Measurements from ENCODE around the gene ADCK1.
"Not testable (repeated sequence)": the region's sequence is repeated elsewhere in the genome, so short reads cannot be mapped to it uniquely, and the experiment has no call there.

The ADCK1 gene

DNA sequence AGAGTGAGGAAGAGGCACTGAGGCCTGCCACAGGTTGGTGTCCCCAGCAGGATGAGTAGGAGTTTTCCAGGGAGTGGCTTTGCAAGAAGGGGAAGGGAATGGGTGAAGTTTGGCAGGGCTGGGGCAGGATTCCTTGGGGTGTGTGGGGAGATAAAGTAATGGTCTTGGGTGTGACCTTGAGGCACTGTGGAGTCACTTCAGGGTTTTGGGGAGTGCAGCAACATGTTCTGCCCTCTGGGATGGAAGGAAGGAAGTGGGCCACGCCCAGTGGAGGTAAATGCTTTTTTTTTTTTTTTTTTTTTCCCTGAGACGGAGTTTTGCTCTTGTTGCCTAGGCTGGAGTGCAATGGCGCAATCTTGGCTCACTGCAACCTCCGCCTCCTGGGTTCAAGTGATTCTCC, 108.9 kb downstream of the ADCK1 start:
- DNase-seq = no peak

DNA sequence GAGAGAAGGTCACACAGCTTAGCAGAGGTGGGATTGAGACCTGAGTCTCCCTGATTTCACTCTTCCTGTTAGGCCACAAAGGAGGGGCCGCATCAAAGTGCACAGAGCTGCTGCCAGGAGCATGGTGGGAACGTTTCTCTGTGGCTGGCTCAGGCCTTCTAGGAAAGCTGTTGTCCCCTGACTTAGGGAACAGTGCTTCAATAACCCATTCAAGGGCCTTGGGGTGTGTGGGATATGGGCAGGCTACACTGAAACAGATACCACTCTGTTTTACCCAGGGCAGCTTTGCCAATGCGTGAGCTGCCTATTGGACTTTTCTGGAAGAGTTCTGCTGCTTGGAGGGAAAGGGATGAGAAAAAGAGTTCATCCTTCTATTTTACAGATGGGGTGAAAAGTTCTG, 110.0 kb downstream of the ADCK1 start:
- no peak for DNase-seq

DNA sequence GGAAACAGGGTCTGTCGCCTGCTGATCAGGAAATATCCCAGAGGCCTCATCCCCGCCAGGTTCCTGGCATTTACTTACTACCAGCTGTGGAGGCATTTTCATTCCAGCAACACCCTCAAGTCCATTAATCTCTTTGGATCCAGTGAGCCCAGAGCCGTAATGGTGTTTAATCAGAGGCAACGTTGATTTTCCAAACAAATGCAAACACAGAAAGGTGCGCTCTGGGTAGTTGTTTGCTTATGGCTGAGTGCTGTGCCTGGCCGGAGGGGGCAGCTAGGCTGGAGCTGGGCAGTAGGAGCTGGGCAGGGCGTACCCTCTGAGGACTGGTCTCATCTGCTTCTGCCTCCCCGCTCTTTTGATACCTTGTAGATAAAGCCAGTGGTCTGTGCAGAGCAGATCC, 110.6 kb downstream of the ADCK1 start:
- DNase-seq = no peak

DNA sequence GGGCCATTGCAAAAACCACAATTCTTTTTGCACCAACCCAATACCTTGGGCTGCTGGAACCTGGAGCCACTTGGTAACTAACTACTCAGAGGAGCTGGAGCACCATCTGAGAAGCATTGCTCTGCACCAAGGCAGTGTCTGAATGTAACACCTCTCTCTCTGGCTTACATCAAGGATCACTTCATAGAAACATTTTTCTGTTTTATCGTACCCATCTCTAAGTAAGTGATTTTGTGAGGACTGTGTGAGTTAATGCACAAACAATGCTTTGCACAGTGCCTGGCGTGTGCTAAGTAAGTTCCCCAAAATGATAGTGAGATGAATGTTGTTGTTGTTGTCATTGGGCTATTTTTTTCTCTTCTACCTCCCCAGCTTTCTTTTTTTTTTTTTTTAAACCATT, 111.4 kb downstream of the ADCK1 start:
- no peak for DNase-seq

DNA sequence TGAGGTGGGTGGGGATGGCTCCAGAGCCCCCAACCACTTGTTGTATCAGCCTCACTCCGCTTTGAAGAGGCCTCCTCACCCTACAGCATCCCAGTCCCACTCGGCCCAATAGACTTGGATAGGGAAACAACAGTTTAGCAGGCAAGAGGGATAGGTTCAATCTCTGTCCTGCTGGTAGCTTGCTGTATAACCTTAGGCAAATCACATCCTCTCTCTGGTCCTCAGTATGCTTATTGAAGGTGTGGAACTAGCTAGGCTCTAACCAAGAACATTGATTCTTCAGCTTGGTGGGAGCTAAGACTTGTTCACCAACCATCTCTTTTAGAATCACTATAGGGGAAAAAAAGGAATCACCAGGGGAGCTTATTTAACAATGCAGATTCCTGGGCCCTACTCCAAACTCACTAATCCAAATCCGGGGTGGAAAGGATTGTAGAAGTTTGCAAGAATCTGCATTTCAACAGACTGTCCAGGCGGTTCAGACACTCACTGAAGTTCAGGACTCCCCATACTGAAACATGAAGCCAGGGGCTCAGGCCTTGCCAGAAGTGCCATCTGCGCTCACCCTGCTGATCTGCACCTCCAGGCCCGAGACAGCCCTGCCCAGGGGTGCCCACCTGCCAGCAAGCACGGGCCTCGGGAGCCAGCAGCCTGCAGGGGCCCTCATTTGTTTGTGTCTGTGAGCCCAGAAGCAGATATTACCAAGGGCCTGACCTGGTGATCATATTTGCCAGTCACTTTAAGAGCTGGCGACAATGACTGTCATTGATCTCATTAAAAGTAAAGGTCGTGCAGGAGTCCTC, 113.0 kb downstream of the ADCK1 start:
- DNase-seq = no peak

DNA sequence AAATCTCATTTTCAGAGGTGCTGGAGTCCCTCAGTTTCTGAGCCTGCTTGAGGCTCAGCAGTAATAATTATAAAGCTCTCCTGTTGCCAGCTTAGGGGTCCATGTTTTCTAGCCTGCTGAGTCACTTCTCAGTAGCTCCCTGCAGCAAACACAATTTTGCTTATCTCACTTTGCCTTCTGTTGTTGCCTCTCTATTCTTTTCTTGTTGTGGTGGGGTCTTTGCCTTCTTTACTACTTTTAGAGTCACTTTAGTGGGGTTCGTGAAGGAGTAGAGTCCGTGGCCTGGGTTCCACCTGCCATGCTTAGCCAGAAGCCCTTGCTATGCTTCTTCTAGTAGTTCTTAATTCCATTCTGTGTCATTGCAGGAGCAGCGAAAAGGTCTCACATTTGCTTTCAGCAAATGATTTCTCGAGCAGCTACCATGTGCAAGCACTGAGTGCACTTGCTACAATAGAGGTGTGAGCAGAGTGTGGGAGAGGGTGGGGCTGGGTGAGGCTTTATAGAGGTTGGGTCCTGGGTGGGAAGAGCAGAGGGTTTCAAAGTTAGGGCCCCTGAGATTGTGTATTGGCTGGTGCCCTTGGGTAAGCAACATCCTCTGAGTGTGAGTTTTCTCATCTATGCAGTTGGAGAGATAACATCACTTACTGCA, 114.3 kb downstream of the ADCK1 start:
- DNase-seq = no peak

DNA sequence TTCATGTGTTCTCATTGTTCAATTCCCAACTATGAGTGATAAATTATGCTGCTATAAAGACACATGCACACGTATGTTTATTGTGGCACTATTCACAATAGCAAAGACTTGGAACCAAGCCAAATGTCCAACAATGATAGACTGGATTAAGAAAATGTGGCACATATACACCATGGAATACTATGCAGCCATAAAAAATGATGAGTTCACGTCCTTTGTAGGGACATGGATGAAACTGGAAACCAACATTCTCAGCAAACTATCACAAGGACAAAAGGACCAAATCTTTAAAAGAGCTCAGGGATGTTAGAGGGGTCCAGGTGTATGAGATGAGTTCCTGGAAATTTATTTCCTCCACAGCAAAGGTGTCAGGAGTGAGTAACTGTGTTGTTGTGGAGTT, 115.5 kb downstream of the ADCK1 start:
- DNase-seq = not testable (repeated sequence)

DNA sequence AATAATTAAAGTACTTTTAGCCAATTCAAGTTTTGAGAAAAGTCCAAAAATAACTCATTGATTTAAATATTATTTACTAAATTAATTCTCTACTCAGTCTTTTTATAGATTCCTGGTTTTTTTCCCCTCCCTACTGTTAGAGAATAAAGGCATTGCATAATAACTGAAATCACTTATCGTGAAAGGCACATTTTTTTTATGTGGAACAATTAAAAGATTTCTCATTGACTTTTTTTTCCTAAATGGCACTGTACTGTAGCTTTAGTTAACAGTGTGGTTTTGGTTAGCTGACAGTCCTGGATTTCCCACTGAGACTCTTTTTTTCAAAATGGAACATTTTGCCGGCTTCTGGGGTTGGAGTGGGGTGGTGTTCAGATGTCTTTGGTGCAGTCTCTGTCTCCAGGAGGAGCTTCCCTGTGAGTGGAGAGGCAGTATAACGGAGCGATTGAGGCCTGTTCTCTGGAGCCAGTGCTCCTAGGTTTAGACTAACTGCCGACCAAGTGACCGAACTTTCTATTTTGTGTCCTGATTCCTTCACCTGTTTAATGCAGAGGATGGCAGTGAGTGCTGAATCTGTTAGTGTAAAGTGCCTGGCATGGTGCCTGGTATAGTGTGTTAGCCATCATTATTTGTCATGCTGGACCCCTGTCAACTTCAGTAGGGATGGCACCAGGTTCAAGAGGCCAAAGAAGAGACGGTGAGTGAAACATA, 117.7 kb downstream of the ADCK1 start:
- DNase-seq = no peak

DNA sequence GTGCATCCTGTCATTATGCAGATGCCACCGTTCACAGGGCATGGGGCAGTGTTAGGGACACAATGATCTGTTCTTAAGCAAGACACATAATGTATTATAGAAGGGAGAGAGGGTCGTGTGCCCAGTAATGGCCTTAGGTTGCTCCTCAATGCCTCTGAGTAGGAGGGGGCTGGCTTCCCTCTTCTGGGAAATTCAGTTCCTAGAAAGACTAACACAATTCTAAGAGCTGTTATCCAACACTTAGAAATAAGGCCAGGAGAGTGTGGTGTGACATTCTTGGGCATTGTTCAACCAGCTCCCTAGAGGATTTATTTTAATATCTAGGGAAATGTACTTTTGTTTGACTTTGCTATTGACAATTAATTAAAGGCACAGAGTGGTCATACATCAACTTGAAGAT, 118.5 kb downstream of the ADCK1 start:
- no peak for DNase-seq

DNA sequence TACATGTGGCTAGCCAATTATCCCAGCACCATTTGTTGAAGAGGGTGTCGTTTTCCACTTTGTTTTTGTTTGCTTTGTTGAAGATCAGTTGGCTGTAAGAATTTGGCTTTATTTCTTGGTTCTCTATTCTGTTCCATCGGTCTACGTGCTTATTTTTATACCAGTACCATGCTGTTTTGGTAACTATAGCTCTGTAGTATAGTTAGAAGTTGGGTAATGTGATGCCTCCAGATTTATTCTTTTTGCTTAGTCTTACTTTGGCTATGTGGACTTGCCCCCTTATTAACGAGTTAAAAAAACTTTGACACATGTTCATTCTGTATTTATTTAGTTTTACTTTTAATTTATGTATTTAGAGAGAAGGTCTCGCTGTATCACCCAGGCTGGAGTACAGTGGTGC, 120.4 kb downstream of the ADCK1 start:
- DNase-seq = no peak

DNA sequence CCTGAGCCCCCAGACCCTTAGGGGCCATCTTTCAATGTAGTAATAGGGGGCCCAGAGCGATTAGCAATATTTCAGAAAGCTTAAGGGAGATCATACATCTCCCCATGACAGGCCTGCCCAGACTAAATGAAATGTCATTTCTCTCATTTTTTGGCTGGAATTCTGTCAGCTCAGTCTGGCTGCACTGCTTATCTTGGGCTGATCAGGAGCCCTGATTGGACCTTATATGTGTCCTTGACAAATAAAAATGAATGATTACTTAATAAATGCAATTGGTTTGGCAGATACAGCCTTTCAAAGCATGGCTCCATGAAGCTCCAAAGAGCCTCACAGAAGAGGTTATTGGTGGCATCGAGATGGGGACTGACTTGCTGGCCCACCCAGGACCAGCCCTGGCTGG, 121.9 kb downstream of the ADCK1 start:
- DNase-seq = no peak

DNA sequence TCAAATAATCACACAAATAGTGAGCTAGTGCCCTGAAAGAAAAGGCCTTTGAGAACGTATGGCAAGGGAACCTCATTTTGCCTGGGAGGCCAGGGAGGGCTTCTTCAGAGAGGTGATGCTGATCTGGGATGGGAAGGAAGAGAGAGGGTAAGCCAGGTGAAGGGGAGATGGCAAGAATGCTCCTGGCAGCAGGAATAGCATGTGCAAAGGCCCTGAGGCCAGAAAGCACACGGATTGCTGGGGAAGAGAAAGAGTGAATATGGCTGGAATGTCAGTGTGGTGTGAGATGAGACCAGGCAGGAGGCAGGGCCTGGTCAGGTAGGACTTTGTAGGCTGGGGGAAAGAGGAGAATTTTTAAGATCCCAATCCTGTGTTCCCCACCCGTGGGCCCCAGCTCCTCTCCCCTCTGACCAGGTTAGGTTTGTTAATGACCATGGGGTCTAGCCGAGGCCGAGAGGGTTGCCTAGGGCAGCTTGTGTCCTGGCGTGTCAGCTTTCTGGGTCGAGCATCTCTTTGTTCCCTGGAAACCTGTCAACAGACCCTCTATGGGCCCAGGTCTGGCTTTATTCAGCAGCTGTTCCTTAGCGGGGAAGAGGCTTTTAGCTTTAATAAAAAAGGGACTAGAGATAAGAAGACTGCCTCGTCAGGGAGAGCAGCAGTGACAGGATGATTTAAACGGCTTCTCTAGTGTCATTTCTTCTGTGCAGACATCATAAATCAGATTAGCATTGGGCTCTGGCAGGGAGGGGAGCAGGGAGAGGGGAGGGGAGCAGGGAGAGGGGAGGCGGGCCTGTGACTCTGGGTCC, 123.4 kb downstream of the ADCK1 start:
- no peak for DNase-seq

DNA sequence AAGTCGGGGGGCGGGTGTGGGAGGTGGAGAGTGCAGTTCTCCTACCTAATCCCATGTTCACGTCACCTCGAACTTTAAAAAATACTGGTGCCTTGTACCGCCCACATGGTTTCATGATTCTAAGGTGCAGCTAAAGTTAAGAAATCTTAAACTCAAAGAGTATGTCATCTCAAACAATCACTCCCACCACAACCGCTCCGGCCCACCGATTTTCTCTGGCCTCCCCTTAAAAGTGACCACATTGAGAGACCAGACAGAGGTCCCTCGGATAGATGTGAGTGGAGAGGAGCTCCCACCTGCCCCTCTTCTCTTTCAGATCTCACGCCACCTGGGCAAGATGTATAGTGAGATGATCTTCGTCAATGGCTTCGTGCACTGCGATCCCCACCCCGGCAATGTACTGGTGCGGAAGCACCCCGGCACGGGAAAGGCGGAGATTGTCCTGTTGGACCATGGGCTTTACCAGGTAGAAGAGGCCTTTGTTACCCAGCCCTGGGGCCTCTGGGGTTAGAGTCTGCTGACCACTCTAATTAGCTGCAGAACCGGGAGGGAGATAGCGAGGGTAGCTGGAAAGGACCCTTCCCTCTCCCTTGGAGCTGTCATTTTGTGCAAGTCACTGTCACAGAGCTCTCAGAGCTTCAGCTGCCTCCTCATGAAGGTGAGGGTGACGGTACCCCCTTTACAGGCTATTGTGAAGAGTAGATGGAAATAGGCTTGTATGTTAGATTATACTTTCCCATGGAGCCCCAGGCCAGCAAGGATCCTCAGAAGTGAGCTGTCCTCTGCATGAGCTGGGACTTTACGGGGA, 124.4 kb downstream of the ADCK1 start:
- no peak for DNase-seq

DNA sequence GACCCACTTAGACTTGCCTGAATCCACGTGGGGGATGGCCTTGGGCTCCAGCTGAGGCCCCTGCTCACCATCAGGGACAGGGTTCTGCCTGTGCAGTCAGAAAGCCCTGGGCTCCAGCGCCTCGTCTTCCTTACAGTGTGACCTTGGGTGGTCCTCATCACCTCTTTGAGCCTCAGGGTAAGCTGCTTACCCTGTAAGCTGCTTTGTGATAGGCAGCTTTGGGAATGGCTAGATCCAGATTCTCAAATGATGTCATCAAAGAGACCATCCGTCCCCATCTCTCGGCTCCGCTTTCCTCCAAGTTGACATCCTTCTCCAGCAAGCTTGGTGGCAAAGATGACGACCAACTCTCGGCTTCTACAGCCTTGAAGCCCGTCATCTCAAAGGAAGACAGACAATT, 127.0 kb downstream of the ADCK1 start:
- no peak for DNase-seq

DNA sequence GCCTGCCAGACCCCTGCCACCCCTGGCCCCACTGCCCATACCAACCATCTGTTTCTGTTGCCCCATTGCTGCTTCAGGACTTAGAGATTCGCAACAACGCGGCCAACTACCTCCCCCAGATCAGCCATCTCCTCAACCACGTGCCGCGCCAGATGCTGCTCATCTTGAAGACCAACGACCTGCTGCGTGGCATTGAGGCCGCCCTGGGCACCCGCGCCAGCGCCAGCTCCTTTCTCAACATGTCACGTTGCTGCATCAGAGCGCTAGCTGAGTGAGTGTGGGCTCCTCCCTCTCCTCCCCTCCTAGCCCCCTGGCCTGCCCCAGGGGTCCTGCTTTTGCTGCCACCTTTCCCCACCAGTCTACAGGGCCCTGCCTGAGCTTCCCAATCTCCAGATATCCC, 131.5 kb downstream of the ADCK1 start:
- DNase-seq = no peak

DNA sequence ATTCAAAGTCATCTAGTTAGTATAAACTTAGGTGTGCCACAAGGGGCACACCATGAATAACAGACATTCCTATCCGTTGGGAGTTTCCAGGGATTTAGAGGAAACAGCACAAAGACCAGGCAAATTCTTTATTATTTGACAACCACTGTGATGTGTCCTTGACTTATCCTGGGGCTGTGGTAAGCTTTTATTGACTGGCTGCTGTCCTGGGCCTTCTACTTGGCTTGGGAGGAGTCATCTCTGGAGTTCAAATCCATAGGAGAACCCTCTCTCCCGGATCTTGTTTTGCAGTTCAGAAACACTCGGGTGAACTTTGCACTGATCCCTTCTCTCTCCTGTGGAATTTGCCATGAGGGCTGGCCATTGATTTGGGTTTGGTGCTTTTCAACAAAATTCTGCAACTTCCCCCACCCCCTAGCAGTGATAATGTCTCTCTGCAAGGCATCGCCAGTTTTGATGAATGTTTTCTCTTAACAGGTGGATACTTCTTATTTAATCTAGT, 136.3 kb downstream of the ADCK1 start:
- DNase-seq = no peak

DNA sequence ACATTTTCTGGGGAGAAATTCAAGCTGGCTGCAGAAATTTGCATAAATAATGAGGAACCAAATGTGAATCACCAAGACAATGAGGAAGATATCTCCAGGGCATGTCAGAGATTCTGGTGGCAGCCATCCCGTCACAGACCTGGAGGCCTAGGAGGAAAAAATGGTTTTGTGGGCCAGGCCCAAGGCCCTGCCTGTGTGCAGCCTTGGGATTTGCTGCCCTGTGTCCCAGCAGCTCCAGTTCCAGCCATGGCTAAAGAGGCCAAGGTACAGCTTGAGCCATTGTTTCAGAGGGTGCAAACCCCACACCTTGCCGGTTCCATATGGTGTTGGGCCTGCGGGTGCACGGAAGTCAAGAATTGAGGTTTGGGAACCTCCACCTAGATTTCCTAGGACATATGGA, 147.5 kb downstream of the ADCK1 start:
- no peak for DNase-seq

DNA sequence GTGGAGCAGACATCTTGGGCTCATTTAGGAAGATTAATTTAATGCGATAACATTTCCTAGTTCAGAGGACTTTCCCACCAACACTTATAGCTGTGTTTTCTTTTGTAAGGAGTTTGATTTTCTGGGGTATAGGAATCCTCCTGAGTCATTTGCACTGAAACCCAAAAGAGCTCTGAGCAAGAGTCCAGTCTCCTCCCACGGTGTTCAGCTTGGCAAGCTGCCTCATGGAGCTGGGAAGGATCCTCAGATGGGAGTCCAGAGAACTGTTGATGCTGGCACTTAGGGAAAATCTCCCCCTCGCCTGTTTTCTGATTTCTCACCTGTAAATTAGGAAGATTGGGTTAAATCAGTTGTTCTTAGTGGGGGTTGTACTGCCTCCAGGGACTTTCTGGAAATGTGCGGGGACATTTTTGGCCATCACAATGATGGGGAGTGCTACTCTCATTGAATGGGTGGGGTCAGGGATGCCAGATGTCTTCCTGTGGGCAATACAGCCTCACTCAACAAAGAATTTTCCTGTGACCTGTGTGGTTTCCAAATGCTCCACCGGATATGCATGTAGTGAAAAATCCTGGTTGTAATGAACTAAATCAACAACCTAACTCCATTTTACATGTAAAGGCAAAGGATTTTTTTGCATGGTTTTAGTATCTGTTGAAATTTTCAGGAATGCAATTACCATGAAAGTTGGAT, 150.6 kb downstream of the ADCK1 start:
- no peak for DNase-seq

DNA sequence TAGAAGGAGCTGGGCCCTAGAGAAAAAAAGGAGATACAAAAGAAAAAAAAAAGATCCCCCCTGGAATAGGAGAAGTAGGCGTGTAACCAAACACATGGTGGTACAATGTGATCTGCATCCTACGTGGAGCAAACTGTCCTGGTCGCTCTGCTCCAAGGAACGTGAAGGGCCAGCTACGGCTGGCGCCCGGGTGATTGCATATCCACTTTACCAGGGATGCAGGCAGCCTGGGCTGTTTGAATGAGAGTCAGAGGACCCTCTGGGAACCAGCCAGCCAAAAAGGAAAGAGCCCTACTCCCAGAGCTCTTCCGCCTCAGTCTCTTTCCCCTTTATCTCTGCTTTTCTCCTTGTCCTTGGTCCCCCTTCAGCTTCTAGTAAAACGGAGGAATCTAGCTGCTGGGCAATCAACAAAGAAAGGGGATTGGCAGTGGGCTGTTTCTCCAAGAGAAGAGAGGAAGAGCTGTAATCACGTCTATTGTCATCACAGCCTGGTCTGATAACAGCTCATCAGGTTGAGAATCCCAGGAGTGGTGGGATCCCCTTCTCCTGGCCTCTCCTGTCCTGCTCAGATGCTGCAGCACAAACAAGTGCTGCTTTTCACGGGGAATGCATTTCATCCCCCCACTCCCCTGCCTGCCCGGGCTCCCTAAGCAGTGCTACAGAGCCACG, 156.0 kb downstream of the ADCK1 start:
- no peak for DNase-seq

DNA sequence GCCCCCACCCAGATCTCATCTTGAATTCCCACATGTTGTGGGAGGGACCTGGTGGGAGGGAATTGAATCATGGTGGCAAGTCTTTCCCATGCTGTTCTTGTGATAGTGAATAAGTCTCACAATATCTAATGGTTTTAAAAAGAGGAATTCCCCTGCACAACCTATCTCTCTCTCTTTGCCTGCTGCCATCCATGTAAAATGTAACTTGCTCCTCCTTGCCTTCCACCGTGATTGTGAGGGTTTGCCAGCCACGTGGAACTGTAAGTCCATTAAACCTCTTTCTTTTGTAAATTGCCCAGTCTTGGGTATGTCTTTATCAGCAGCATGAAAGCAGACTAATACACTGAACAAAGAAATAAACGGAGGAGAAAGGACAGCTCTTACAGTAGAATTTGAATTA, 159.8 kb downstream of the ADCK1 start:
- not testable (repeated sequence) for DNase-seq
